Left kidney (tissue), 2 donors: ENCODE measurements around the gene USE1. TPM values are rescaled to one million over a fixed set of nuclear protein-coding genes. Genes with fewer than 3 reads are reported as not detected.

ENCODE experiments used
- DNase-seq: peaks from one replicate; pipeline ENCODE4 v3.0.0-alpha.2; 2013
- polyA plus RNA-seq: library from polyadenylated mRNA; unstranded; fragments of 120-200 nt; gene quantifications from one replicate; pipeline ENCODE4 v1.2.1, GENCODE V29; 2013; ENCODE audit not compliant: insufficient read length

Gene USE1
- polyA plus RNA-seq, 1 donor: 25.1 TPM

GRCh38 chr19:17235971-17236777, 21.0 kb downstream of the USE1 start:
- no peak for DNase-seq

- no peak for DNase-seq
Observed at GRCh38 chr19:17236811-17237543, 21.8 kb downstream of the USE1 start.

- no peak for DNase-seq
Observed at GRCh38 chr19:17237747-17238706, 22.9 kb downstream of the USE1 start.

GRCh38 chr19:17240062-17240752, 25.1 kb downstream of the USE1 start:
- DNase-seq: no peak

GRCh38 chr19:17240826-17241399, 25.8 kb downstream of the USE1 start:
- no peak for DNase-seq

GRCh38 chr19:17242431-17243208, 27.5 kb downstream of the USE1 start:
- no peak for DNase-seq

GRCh38 chr19:17243211-17243829, 28.2 kb downstream of the USE1 start:
- no peak for DNase-seq

GRCh38 chr19:17243830-17244617, 28.9 kb downstream of the USE1 start:
- DNase-seq: no peak

GRCh38 chr19:17244618-17245534, 29.7 kb downstream of the USE1 start:
- no peak for DNase-seq

GRCh38 chr19:17245535-17245984, 30.4 kb downstream of the USE1 start, which contains the start of gene NR2F6:
Gene NR2F6 (minus strand): TSS chr19:17245919. CDS start chr19:17245220, 699 bp downstream.
- DNase-seq: no peak

GRCh38 chr19:17246681-17247425, 31.7 kb downstream of the USE1 start:
- no peak for DNase-seq

- DNase-seq: no peak
Observed at GRCh38 chr19:17248011-17248776, 33.0 kb downstream of the USE1 start.

GRCh38 chr19:17249887-17250548, 34.9 kb downstream of the USE1 start:
- no peak for DNase-seq

- DNase-seq: no peak
Observed at GRCh38 chr19:17254636-17255035, 39.5 kb downstream of the USE1 start.

GRCh38 chr19:17255150-17255621, 40.0 kb downstream of the USE1 start:
- no peak for DNase-seq
